ENCODE measurements around the gene FAIM. TPM values are rescaled to one million over a fixed set of nuclear protein-coding genes. Genes with fewer than 3 reads are reported as not detected.

FAIM gene
- total RNA-seq, 1 experiment from 2014 or later, result 11.0 TPM

DNA sequence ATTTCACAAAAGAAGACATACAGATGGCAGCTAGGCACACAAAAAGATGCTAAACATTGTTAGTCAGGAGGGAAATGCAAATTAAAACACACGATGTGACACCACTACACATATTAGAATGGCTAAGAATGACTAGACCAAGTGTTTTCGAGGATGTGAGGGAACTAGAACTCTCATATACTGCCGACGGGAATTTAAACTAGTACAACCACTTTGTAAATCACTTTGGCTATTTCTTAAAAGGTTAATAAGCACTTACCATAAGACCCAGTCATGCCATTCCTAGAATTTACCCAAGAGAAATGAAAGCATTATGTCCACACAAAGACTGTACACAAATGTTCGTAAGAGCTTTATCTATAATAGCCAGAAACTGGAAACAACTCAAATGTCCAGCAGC lies 20.1 kb upstream of the FAIM start:
- Histone ChIP-seq H4K8ac (replicated peaks; ENCODE audit: insufficient read length, low read depth, low read length) (no peak overlapping the region), H3K79me2 (ENCODE audit: insufficient read depth, low read length) (no peaks in the 10 kb centered on the region; the same call in 1 of the 2 replicates), H3K9me3 (ENCODE audit: control insufficient read depth, low read depth, low read length) (no peaks in the 10 kb centered on the region), H2BK15ac (ENCODE audit: low read depth, low read length) (no peak overlapping the region), H3K4me1 (ENCODE audit: insufficient read depth, low read length) (no peaks in the 10 kb centered on the region), H3K14ac (ENCODE audit: insufficient read depth, low read length) (no peak overlapping the region), H3K56ac (ENCODE audit: insufficient read length, low read depth, low read length) (no peak overlapping the region), H3K4me2 (ENCODE audit: insufficient read depth, insufficient read length, low read length) (no peak overlapping the region), H2BK5ac (ENCODE audit: insufficient read length, low read length) (no peak overlapping the region), H3T11ph (ENCODE audit: low read length) (no peak overlapping the region), H2BK120ac (ENCODE audit: low read depth, low read length, poor library complexity, severe bottlenecking) (no peak overlapping the region), H3K4ac (ENCODE audit: low read depth, low read length) (no peak overlapping the region), H3K23ac (ENCODE audit: insufficient read length, low read depth, low read length) (no peak overlapping the region), H2AK5ac (ENCODE audit: insufficient read length, low read length) (no peak overlapping the region), H2AFZ (ENCODE audit: low read length) (no peak overlapping the region), H4K20me1 (ENCODE audit: control insufficient read depth, insufficient read depth, insufficient read length) (no peaks in the 10 kb centered on the region), H4K5ac (ENCODE audit: insufficient read length, low read depth, low read length) (no peak overlapping the region), H3K79me1 (ENCODE audit: insufficient read depth, low read depth, low read length, poor library complexity, severe bottlenecking) (no peaks in the 10 kb centered on the region), H3K27me3 (ENCODE audit: insufficient read depth, low read length) (no peaks in the 10 kb centered on the region), H2BK20ac (ENCODE audit: low read depth, low read length, poor library complexity, severe bottlenecking) (no peak overlapping the region), H3K18ac (ENCODE audit: insufficient read length, low read depth, low read length) (no peak overlapping the region), H4K91ac (ENCODE audit: insufficient read length, low read depth, low read length) (no peak overlapping the region), H3K27ac (ENCODE audit: insufficient read length, low read depth, low read length) (no peak overlapping the region), H3K9ac (ENCODE audit: extremely low read depth, insufficient read length, low read length) (no peak overlapping the region), H3K23me2 (ENCODE audit: insufficient read length, low read depth, low read length, poor library complexity, severe bottlenecking) (peaks cover under 1% of the 10 kb centered on the region), H2BK12ac (ENCODE audit: insufficient read length, low read depth, low read length) (no peak overlapping the region)
- H3K4me1 Mint-ChIP-seq, result peaks cover 7 to 10% of the 10 kb centered on the region in 2 experiments
- no peaks in the 10 kb centered on the region for H3K27me3 Mint-ChIP-seq (ENCODE audit: low read depth)
- H3K27ac Mint-ChIP-seq, result no peak overlapping the region
- no peak overlapping the region for H3K4me3 Mint-ChIP-seq
- TF ChIP-seq, protein P1, sequence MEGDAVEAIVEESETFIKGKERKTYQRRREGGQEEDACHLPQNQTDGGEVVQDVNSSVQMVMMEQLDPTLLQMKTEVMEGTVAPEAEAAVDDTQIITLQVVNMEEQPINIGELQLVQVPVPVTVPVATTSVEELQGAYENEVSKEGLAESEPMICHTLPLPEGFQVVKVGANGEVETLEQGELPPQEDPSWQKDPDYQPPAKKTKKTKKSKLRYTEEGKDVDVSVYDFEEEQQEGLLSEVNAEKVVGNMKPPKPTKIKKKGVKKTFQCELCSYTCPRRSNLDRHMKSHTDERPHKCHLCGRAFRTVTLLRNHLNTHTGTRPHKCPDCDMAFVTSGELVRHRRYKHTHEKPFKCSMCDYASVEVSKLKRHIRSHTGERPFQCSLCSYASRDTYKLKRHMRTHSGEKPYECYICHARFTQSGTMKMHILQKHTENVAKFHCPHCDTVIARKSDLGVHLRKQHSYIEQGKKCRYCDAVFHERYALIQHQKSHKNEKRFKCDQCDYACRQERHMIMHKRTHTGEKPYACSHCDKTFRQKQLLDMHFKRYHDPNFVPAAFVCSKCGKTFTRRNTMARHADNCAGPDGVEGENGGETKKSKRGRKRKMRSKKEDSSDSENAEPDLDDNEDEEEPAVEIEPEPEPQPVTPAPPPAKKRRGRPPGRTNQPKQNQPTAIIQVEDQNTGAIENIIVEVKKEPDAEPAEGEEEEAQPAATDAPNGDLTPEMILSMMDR (conservative IDR thresholded peaks at IDR 0.05), result no peak
- WGBS (ENCODE audit: extremely low coverage, insufficient read length, low lambda C conversion rate), result no CpG with 5 or more reads among the region's 5 CpGs
- H3K9me3 Mint-ChIP-seq, result no peaks in the 10 kb centered on the region
- peaks cover 3 to 14% (median 11%) of the 10 kb centered on the region in 3 experiments; a peak in 5 of 7 replicates for H3K36me3 Mint-ChIP-seq (ENCODE audit: insufficient read depth in 1 of 3, low read depth in 3 of 3)
- DNase-seq, result no peak

Data from H9 (cell line).